Islet of Langerhans (tissue), 1 donor: Measurements from ENCODE around the gene PIK3CA.
A peak's percentile ranks its signal among the peaks of the same experiment; 100 is the strongest.
"Not testable (repeated sequence)": the region's sequence is repeated elsewhere in the genome, so short reads cannot be mapped to it uniquely, and the experiment has no call there.

Source experiments
- FAIRE-seq: peaks from one replicate; lab custom pipeline; 2011; peaks lifted over from hg19 to GRCh38; lab: Jason Lieb, UNC

Gene PIK3CA

DNA sequence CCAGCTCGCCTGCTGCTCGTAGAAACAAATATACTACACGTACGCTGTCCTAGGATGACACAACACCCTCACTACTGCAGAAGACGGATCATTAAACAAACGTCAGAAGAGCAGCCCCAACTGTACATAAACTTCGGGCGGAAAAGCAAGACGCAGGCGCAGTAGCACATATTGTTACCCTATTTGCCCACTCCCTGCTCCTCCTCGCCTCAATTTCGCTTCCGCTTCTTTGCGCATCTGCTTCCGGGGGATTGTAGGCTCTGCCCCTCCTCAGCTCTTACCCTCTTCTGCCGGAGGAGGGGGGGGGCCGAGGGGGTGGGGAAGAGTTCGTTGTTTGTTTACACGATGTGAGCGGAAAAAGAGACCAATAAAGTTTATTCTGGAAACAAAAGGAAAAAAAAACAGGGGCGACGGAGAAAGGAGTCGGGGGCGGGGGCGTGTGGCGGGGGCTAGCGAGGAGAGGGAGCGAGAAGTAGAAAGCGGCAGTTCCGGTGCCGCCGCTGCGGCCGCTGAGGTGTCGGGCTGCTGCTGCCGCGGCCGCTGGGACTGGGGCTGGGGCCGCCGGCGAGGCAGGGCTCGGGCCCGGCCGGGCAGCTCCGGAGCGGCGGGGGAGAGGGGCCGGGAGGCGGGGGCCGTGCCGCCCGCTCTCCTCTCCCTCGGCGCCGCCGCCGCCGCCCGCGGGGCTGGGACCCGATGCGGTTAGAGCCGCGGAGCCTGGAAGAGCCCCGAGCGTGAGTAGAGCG, at the start of gene PIK3CA:
Gene PIK3CA (plus strand): TSS at position 485 of the 743 bp plus-strand sequence. CDS start 50,469 bp downstream, outside the sequence.
- peak; percentile 84 for FAIRE-seq

DNA sequence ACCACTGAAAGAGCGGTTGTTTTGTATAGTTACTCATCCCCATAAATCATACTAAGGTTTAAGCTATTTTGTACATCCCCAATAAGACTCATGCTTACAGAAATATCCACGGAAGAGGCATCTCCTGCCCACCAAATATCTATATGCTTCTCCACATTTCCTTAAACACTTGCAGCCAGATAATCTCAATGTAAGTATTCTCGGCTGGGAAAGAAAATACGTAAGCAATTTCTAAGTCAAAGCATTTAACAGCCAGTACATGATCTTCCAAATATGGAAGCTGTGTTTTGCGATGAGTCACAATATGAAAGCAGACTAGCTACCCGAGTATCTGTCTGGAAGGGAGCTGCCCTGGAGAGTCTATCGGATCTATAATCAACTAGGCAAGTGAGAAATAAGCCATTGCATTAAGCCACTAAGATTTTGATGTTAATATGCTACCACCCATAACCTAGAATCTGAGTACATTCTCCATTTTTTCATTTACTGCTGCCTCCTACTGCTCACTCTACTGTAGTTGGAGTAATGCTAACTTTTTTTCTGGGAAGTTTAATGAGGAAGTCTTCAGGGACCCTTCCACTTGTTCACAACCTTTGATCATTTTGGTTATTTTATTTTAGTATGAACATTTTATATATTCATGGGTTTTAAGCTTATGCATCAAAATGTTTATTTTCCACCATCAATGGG, 49.6 kb upstream of the PIK3CA start:
- no peak for FAIRE-seq

DNA sequence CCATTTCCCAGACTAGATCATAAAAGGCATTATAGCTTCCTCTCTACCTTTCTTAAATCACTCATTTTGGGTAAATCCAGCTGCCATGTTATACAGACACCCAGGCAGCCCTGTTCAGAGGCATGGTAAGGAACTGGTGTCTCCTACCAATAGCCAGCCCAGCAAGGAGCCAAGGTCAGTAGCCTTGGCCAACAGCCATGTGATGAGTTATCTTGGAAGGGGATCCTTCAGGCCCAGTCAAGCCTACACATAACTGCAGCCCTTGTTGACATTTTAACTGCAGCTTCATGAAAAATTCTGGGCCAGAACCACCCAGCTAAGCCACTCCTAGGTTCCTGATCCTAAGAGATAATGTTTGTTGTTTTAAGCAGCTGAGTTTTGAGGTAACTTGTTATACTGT, 47.5 kb upstream of the PIK3CA start:
- FAIRE-seq, result no peak

DNA sequence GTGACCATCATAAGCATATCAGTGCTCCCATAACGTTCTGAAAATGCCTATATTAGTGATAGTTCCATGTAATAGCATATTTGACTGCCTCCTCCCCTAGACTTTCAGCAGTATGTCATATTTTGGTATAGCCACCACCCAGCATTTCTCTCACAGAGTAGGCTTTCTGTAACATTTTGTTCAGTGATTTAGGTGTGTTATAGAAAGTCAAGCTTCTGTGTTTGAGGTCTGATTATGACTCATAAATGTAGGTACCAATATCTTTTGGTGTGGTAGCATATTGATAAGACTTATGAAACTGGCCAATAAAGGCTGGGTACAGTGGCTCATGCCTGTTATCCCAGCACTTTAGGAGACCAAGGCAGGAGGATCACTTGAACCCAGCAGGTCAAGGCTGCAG, 42.3 kb upstream of the PIK3CA start:
- no peak for FAIRE-seq

DNA sequence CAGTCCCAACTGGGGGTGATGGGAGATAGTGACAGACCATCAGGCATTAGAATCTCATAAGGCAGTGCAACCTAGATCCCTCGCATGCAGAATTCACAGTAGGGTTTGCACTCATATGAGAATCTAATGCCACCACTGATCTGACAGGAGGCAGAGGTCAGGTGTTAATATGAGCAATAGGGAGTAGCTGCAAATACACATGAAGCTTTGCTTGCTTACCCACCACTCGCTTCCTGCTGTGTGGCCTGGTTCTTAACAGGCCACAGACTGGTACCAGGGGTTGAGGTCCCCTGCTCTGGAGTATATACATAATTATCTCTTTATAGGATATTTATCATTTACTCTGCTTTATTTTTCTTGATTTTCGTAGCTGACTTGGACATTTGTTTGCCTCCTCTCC, 40.5 kb upstream of the PIK3CA start:
- FAIRE-seq, result no peak

DNA sequence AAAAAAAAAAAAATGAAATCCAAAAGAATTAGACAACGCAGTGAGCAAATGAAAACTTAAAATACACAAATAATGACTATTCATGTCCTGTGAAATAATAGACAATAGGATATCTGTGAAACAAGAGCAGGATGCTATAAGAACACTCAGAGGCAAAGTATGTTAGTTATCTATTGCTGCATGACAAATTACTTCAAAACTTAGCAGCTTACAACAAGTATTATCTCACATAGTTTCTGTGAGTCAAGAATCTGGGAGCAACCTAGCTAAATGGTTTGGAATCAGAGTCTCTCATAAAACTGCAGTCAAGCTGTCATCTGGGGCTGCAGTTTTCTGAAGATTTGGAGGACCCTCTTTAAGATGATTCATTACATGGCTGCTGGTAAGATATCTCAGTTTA, 40.1 kb upstream of the PIK3CA start:
- no peak for FAIRE-seq

DNA sequence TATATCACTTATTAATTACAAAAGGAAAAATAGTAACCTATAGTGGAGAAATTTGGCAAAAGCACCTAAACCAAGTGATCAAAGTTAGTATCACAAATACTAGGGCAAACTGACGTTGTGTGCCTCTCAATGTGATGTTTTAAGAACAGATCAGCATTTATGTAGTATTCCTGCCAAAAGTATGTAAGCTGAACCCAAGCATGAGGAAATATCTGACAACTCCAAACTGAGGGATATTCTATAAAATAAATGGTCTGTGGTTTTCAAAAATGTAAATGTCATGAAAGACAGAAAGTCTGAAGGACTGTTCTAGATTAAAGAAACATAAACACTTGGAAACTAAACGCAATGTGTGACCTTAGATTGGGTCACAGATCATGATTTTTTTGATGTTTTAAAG, 34.3 kb upstream of the PIK3CA start:
- no peak for FAIRE-seq

DNA sequence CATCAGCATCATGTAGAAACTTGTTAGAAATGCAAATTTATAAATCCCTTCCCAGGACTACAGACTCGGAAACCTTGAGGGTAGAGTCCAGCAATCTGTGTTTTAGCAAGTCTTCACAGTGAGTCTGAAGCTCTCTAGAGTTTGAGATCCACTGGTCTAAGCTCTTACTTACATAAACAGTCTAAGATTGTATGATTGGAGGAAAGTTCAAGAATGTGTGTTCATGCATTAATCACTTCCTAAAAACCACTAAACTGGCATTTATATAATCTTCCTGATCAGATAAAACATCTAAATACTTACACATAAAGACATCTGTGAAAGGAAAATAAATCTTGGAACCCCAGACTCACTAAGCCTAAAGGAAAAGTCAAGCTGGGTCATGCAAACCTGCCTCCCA, 32.7 kb upstream of the PIK3CA start:
- not testable (repeated sequence) for FAIRE-seq

- no peak for FAIRE-seq
Observed at GRCh38 chr3:179116816-179117215, 31.3 kb upstream of the PIK3CA start.

- FAIRE-seq, result not testable (repeated sequence)
Observed at GRCh38 chr3:179132191-179132890, 15.8 kb upstream of the PIK3CA start.

- no peak for FAIRE-seq
Observed at GRCh38 chr3:179133575-179133974, 14.6 kb upstream of the PIK3CA start.

- no peak for FAIRE-seq
Observed at GRCh38 chr3:179136195-179136594, 12.0 kb upstream of the PIK3CA start.

GRCh38 chr3:179141890-179142289, 6.3 kb upstream of the PIK3CA start:
- FAIRE-seq, result no peak

DNA sequence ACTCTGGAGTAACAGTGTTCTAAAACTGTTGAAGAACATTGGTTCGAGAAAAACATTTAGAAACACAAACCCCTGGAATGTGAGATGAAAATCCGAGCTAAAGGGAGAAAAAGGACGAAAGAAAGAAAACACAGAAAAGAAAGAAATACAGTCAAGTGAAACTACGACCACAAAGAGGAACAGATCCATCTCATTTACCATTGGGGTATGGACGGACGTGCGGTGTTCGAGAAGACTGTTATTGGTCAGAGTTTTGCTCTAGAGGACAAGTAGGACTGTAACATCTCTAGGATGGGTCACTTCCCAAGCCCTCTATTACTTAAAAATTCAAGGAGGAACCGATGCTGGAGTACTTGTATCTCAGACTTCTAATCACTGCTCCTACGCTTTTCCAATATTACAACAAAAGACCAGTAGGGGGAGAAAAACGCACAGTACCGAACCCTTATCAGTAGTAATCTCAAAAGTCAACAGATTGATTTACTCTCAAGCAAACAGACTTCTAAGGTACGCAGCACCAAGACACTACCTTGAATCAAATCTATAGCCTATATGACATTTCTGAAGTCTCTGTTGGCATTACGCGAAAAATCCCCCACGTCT, 1.1 kb upstream of the PIK3CA start:
- FAIRE-seq, result peak; percentile 99

DNA sequence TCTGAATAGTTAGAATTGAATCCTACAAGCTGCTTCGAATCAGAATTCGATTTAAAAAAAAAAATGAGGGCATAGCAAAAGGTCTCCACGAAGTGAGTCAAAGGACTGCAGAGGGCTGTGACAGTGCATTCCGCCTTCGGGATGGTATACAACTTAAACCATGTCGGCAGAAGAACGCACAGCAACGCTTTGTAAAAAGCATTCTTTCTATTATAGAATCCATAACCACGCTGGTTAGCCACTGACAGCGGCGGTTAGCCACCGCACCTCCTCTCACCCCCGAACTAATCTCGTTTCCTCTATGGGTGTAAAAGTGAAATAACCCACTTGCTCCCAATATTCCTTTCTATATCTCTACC, 664 bp upstream of the PIK3CA start:
- FAIRE-seq, result no peak

DNA sequence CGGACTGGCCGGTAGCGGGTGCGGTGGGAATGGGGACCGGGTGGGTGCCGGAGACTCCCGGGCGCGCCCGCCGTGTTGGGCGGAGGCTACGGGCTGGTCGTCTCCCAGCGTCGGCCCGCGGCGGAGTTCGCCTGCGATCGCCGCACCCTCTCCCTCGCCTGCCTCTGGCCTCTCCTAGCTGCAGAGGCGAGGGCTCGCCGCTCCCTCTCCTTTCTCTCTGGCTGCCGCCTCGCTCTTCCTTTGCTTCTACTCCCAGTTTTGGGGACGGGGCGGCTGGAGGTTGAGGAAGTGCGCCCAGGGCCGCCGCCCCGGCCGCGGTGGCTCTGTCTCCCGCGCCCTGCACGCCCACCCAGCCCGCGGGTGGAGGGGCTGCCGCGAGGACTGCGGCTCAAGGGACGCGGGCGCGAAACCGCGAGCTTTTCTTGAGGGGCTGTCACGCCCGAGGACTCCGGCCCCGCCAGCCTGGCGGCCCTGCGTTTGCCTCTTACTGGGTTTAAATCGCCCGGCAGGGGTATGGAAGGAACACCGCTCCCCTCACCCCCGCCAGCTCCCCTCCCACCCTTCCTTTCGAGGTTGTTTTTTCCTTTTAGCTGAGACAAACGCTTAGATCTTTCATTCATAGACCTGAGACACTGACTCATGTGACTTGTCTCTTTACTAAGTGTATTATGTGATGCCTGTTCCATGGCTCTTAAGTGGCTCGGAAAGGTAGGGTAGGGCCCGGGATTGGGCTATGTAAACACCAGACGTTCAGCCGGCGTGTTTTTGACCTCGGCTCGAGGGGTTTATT, 654 bp downstream of the PIK3CA start:
- no peak for FAIRE-seq

DNA sequence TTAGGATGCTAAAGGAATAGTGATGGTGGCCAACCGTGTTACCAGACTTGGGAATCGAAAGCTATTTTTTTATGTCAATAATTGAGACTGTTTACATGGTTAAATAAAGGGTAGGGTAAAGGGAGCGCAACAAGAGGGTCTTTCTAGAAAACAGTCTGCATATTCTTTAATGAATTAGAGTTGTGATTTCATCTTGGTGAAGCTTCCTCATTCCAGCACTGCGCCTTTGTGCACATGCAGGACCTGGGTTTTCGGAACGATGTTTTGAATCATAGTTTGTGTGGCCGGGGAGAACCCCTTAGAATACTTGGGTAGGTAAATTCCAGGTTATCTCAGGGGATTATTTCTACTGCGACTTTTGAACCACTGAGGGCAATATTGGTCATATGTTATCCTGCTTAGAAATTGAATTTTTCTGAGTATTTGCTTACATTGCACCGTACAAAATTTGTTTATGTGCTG, 1.3 kb downstream of the PIK3CA start:
- FAIRE-seq, result no peak

GRCh38 chr3:179149951-179150350, 1.8 kb downstream of the PIK3CA start:
- no peak for FAIRE-seq

GRCh38 chr3:179150610-179151009, 2.5 kb downstream of the PIK3CA start:
- FAIRE-seq, result no peak

DNA sequence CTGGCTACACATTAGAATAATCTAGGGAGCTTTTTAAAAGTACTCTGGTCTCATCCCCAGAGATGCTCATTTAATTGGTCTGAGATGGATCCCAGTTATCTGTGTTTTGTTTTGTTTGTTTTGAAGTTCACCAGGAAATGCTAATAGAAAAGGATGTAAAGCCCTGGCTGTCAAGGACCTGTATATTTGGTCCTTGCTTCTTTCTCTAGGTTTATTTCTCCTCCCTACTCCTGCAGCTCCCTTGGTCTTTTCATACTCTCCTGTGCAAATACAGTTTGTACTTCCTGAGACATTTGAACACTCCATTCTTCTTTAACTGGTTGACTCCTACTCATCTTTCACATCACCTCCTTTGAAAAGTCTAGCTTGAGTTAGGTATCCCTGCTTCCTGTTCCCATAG, 3.3 kb downstream of the PIK3CA start:
- FAIRE-seq, result no peak

DNA sequence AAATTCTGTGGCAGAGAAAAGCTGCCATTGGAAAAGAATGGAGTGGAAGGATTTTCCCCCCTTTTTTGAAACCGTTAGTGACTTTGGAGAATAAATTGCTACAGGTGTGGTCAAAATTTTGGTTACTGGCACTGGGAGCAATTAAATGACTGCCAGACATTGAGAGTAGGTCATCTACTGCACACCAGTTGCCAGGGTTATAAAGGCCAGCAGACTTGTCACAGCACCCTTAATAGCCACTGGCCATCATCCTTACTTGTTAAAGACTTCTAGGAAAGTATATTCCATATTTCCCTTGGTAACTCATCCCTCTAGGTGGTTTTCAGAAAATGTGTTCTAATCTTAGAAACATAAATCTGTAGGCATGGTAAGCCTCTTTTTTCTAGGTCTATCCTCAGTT, 8.0 kb downstream of the PIK3CA start:
- FAIRE-seq, result no peak

- FAIRE-seq, result no peak
Observed at GRCh38 chr3:179156775-179157174, 8.6 kb downstream of the PIK3CA start.
